Left lobe of liver (tissue), 2 donors: ENCODE data around the gene FBXO46. TPM values are rescaled to one million over a fixed set of nuclear protein-coding genes. Genes with fewer than 3 reads are reported as not detected.
"Not testable (repeated sequence)": the region's sequence is repeated elsewhere in the genome, so short reads cannot be mapped to it uniquely, and the experiment has no call there.

ENCODE experiments used
- ATAC-seq: fragments of 200-7000 bp; cut with Tn5 transposase; one replicate; pipeline ENCODE4 v1.9.1; 2020; ENCODE audit warnings: mild to moderate bottlenecking, moderate library complexity
- DNase-seq: peaks from one replicate; pipeline ENCODE4 v3.0.0-alpha.2; 2020; ENCODE audit warnings: low spot score
- total RNA-seq: library from RNA; stranded (reverse); gene quantifications from one replicate; pipeline ENCODE4 v1.2.1, GENCODE V29; 2021
- donor health status: DM: no; HTN: no; CAD: no; lungs with moderate emphysema.
- donor health status: DM: no; HTN: yes; CAD: no.

The FBXO46 gene
- total RNA-seq, 1 donor from 2014 or later, result 8.2 TPM

GRCh38 chr19:45766869-45767346 is 36.2 kb upstream of the FBXO46 start:
- DNase-seq (no peak), ATAC-seq (no peak)

- DNase-seq (no peak), ATAC-seq (no peak)
These were observed 35.7 kb upstream of the FBXO46 start for GRCh38 chr19:45766296-45766868.

DNA sequence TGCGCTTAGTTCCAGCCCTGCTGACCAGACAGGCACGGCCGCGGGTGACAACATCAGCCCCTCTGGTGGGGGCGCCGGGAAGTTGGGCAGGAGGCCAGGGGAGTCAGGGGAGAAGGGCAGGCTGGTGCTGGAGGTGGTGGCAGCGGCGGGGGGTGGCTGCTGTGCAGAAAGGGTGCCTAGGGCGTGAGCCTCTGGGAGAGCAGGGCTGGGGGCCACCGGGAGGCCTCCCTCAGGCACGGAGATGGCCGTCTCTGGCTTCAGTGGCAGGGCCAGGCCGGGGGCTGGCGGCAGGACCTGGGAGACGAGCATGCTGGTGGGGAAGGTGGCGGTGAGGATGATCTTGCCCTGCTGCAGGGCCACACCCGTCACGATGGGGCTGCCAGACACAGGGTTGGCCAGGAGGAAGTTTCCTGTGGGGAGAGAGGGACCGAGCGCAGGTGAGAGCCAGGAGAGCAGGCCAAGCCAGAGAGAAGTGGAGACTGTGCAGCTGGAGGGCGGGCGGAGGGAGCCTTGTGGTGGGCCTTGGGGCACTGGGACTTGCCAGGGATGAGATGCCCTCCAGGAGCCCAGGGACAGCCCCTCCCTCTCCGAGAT is 35.1 kb upstream of the FBXO46 start:
- ATAC-seq (no peak), DNase-seq (no peak)

- ATAC-seq, result no peak
These were observed 34.4 kb upstream of the FBXO46 start for GRCh38 chr19:45764945-45765701.

DNA sequence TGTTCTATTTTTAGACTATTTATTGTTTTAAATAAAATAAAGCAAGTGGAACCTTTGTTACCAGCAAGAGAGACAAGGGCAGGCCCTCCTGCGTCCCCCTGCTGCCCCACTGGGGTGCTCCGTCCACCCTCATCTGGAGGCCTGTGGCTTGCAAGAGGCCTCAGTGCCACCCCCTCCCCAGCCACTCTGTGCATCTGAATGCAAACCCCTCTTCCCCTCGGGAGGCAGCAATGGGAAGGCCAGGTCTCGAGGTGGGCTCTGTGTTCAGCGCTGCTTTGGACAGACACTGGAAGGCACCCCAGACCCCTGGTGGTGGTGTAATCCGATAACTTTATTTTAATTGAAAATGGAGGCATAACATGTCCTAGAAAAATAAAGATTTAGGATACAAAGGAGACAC is 33.8 kb upstream of the FBXO46 start:
- DNase-seq (no peak), ATAC-seq (no peak)

More at GRCh38 chr19:45764945-45765701, 34.4 kb upstream of the FBXO46 start:
- DNase-seq, result no peak

DNA sequence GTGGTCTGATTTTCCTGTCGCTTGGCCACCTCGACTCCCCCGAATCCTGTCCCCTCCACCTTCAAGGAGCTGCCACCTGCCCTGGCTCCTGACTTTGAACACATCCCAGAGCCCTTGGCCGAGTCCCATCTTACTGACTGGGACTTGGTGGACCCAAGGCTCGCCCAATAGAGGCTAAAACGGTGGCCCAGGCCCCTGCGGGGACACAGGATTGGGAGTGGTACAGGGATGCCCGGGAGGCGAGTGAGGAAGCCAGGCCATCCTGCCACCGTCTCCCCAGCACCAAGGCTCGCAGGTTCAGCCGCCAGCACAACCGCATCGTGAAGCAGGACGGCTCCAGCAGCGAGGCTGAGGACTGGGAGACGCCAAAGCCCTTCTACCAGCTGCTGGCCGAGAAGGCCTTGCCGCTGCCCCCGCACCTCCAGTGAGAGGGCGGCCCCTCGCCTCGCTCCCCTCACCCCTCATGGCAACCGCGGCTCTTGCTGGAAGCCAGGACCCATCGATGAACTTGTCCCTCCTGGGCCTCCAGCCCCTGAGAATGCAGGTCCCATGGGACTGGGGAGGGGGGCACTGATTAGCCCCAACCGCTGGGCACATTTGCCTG is 33.1 kb upstream of the FBXO46 start:
- ATAC-seq, result no peak
- DNase-seq, result no peak

DNA sequence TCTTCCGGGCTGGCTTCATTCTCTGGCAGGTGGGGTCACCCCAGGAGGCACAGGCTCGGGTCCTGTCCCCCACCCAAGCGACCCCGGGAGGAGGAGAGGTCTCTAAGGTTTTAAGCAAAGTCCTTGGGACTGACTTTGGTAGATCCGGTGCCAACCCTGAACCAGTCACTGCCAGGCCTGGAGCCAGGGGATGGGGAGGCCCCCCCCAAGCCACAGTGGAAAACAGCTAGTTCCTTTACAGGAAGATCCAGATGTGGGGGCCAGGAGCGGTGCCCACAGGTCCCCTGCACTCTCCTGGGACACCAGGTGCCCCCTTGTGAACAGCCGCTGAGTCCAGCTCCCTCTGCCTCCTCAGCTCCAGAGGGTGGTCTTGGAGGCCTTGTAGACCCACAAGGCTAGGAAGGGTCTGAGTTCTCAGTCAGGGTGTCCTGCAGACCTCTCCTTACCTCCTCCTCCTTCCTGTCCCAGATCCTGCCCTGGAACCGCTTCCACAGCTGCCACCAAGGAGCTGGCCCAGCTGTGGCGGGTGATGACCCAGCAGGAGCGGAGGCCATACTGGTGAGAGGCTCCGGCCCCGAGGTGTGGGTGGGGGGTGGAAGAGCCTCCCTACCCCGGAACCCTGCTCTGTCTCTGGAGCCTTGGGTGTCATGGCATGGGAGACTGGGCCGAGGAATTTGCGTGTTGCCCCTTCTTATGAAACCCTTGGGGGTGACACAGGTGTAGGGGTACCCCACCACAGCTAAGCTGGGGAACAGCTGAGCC is 32.4 kb upstream of the FBXO46 start:
- DNase-seq (no peak), ATAC-seq (no peak)

GRCh38 chr19:45761714-45762113 is 31.0 kb upstream of the FBXO46 start:
- ATAC-seq, result no peak
- no peak for DNase-seq

- no peak for DNase-seq
- no peak for ATAC-seq
These were observed 28.2 kb upstream of the FBXO46 start for GRCh38 chr19:45758921-45759320.

GRCh38 chr19:45757695-45758094 is 27.0 kb upstream of the FBXO46 start:
- ATAC-seq, result no peak
- DNase-seq, result no peak

- ATAC-seq (no peak), DNase-seq (no peak)
These were observed 23.6 kb upstream of the FBXO46 start for GRCh38 chr19:45754323-45754722.

GRCh38 chr19:45753548-45753947 is 22.9 kb upstream of the FBXO46 start:
- DNase-seq (no peak), ATAC-seq (no peak)

DNA sequence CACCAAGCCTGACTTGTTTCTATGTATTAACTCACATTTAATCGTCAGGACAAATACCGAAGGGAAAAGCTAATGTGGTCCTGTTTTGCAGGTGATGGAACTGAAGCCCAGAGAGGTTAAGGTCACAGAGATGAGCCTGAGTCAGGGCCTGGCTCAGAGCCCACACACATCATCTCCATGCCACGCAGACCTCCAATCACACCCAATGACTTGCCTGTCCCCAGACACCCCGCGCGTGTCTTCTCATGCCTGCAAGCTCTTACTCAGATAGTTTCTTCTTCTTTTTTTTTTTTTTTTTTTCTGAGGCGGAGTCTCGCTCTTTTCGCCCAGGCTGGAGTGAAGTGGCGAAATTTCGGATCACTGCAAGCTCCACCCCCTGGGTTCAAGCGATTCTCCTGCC is 21.9 kb upstream of the FBXO46 start:
- DNase-seq (no peak), ATAC-seq (no peak)

- not testable (repeated sequence) for ATAC-seq, DNase-seq
These were observed 20.8 kb upstream of the FBXO46 start for GRCh38 chr19:45751483-45751882.

GRCh38 chr19:45747513-45747912 is 16.8 kb upstream of the FBXO46 start:
- ATAC-seq (no peak), DNase-seq (no peak)

DNA sequence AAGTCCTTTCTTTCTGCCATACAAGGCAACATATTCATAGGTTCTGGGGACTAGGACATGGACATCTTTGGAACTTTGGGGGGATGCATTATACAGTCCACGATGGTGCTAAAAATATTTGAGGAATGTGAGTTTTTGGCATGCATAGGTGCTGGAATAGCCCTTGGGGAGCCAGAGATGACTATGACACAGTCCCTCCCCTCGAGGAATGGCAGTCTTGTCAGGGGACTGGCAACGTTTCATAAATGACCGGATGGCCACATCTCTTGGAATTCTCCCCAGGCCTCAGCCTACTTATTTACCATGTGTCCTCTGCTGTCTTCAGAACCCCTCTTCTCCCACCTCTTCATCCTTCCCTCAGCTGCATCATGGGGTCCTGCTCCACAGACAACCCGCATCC is 16.2 kb upstream of the FBXO46 start:
- DNase-seq (no peak), ATAC-seq (no peak)

- no peak for ATAC-seq
- no peak for DNase-seq
These were observed 14.9 kb upstream of the FBXO46 start for GRCh38 chr19:45745606-45746005.

DNA sequence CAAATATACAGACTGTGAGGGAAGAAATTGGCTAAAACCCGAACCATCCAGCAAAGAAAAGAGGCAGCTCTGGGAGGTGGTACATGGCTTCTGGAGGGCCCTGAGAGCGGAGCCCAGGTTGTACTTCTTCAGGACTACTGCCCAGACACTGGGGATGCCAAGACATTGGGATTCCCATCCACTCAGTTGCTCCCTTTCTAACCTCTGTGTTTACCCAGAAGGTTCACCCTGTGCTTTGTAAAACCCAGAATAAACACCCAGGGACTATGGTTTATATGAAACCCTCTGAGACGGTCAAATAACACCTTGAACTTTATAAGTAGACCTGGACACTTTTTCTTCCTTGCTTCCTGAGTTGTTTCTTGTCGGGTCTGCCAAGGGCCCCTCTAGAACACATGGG is 12.3 kb upstream of the FBXO46 start:
- DNase-seq (no peak), ATAC-seq (no peak)

DNA sequence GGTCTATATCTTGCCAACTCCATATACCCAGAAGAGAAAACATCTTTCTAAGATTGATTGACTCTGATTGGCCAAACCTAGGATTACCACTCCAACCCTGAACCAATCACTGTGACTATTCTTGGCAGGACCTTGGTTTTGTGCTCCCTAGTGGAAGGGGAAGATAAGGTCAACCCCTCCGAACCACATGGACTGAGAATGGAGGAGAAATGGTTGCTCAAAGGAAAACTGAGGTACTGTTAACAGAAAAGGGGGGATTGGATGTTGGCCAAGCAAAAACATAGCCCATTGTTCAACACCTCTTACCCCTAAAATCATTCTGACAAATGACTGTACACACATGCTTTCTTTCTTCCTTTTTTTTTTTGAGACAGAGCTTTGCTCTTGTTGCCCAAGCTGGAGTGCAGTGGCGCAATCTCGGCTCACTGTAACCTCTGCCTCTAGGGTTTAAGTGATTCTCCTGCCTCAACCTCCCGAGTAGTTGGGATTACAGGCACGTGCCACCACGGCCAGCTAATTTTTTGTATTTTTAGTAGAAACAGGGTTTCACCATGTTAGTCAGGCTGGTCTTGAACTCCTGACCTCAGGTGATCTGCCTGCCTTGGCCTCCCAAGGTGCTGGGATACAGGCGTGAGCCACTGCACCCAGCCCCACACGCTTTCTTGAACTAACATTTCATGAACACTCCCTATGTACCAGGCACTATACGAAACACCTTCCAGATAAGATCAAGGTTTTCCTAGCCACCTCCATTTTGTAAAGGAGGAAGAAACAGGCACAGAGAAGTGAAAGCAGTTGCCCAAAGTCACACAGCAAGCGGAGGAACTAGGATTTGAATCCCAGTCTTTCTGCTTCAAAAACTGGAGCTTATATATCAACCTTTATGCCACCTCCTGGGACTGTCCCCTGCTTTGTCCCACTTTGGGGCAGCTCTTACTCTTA is 9.1 kb upstream of the FBXO46 start:
- ATAC-seq, result no peak
- DNase-seq, result no peak
